ENCODE measurements around the gene ITPR1. TPM values are rescaled to one million over a fixed set of nuclear protein-coding genes. Genes with fewer than 3 reads are reported as not detected.

Gene ITPR1
- total RNA-seq, 4 donors from 2014 or later: 184 to 305 (median 218) TPM

DNA sequence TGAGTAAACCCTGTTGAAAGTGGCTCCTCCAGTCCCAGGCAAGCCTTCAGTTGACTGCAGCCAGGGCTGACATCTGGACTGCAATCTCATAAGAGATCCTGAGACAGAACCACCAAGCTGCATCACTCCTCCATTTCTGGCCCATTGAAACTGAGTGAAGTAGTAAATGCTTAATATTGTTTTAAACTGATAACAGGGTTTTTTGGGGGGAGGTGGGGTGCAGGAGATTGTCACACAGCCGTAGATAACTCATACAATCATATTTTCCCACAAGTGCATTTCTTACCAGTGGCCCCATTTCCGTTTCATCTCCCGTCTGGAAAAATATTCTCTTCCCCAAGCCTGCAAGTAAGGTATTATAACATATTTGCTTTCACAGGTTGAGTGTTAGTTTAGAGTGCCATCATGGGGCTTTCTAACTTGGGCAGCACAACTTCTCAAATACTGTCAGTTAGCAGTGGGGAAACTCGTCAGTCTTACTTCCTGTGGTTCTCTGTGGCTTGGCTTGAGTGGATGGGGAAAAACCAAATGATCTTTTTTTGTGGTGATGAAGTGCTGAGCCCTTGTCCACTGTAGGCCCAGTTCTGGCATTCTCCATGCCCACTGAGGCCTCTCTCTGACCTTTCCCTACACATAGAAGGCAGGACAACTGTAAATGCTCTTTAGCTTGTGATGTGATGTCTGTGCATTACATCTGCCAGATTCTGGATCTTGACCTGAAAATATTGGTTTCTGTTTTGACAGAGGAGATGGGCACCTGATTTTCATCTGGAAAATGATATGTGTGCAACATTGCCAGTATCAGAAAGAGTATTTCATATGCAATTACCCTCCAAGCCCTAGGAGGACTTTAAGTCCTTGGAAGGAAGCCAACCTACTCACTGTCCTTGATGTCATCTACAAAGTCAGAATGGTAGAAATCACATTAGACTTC, 396.0 kb downstream of the ITPR1 start:
- Histone ChIP-seq H3K27me3 (no peaks in the 10 kb centered on the region), H3K4me3 (no peak overlapping the region), H3K36me3 (no peaks in the 10 kb centered on the region), H3K27ac (peak overlapping the region in 2 of 4 donors; percentile 8 to 25), H3K4me1 (peaks cover 0 to 27% (median 0%) of the 10 kb centered on the region in 3 donors), H3K9me3 (no peaks in the 10 kb centered on the region)
- TF ChIP-seq EP300 (IDR thresholded peaks at IDR 0.05) (no peak), CTCF (IDR thresholded peaks at IDR 0.05) (no peak), POLR2AphosphoS5 (IDR thresholded peaks at IDR 0.05) (no peak), POLR2A (IDR thresholded peaks at IDR 0.05) (no peak)
- whole genome bisulfite sequencing, 2 donors (ENCODE audit: low coverage in 1 of 2): 67 to 89% methylated on average over 3 to 4 of the region's 4 CpGs
- ATAC-seq: no peak

DNA sequence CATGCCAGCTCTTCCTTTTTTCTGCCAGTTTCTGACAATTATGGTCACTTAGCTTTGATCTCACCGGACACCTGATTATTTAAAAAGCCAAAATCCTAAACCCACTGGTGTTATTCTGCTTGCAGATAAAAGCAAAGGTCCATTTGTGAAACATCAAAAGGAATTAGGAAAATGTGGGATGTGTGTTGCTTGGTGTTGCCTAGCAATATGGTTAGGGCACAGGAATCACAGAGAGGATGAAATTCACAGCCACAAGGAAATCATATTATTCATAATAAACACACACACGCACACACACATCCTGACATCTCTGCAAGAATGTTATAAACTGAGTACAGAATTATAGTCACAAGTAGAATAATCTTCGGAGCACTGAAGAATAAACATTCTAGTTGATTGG, 396.7 kb downstream of the ITPR1 start:
- H3K27ac ChIP-seq: peak overlapping the region in 2 of 4 donors; percentile 8 to 14
- peaks cover 0 to 20% (median 0%) of the 10 kb centered on the region in 3 donors for H3K4me1 ChIP-seq
- TF ChIP-seq CTCF (IDR thresholded peaks at IDR 0.05) (no peak), POLR2A (IDR thresholded peaks at IDR 0.05) (no peak), POLR2AphosphoS5 (IDR thresholded peaks at IDR 0.05) (no peak), EP300 (IDR thresholded peaks at IDR 0.05) (no peak)
- no peak for ATAC-seq
- 20 to 40% methylated on average over 3 of the region's 3 CpGs for WGBS, 2 donors (ENCODE audit: low coverage in 1 of 2)
- no peak overlapping the region for H3K4me3 ChIP-seq
- no peaks in the 10 kb centered on the region for H3K36me3 ChIP-seq
- H3K9me3 ChIP-seq: no peaks in the 10 kb centered on the region
- no peaks in the 10 kb centered on the region for H3K27me3 ChIP-seq

DNA sequence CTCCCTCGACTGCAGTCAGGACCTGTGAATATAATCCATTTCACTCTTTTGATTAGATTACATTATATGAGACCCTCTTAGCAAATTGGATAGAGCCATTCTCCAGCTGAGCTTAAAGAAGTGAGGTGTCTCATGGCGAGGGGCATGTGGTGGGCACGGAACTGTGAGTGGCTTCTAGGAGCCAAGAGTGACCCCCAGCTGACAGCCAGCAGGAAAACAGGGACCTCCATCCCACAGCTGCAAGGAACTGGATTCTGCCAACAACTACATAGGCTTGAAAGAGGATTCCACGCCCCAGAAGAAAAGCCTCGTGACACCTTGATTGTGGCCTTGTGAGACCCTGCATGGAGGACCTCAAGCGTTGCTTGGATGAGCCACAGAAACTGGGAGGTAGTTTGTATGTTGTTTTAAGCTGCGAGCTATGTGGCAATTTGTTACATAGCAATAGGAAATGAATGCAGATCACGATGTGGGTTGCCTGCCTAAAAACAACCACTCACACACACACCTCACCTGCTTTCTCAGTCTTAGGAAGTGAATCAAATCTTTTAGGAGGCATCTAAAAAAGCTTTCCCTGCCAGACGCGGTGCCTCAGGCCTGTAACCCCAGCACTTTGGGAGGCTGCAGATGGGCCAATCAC, 401.9 kb downstream of the ITPR1 start:
- Histone ChIP-seq H3K27me3 (no peaks in the 10 kb centered on the region), H3K9me3 (no peaks in the 10 kb centered on the region), H3K36me3 (no peaks in the 10 kb centered on the region), H3K27ac (no peak overlapping the region), H3K4me3 (no peak overlapping the region), H3K4me1 (peaks cover 8 to 31% (median 14%) of the 10 kb centered on the region in 3 donors)
- 60 to 88% methylated on average over 2 to 3 of the region's 10 CpGs for WGBS, 2 donors (ENCODE audit: low coverage in 1 of 2)
- no peak for ATAC-seq
- TF ChIP-seq POLR2A (IDR thresholded peaks at IDR 0.05) (no peak), CTCF (IDR thresholded peaks at IDR 0.05) (no peak)

DNA sequence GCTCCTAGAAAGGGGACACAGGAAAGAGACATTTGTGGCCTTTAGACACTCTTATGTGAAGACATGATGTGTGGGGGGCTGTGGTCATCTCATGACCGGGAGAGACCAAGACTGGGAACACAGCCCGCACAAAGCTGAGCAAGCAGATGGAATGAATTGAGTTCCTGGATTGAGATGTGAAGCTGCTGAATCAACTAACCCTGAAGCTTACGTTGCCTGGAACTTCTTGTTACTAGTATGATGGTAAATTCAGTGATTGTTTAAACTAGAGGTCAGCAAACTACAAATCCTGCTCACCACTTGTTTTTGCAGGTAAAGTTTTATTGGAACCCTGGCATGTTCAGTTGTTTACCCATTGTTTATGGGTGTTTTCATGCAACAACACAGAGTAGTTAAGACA, 402.7 kb downstream of the ITPR1 start:
- Histone ChIP-seq H3K27ac (no peak overlapping the region), H3K4me3 (no peak overlapping the region), H3K27me3 (no peaks in the 10 kb centered on the region), H3K9me3 (no peaks in the 10 kb centered on the region), H3K36me3 (no peaks in the 10 kb centered on the region), H3K4me1 (peaks cover 8 to 31% (median 14%) of the 10 kb centered on the region in 3 donors)
- no peak for ATAC-seq
- TF ChIP-seq POLR2A (IDR thresholded peaks at IDR 0.05): no peak
- WGBS, 2 donors (ENCODE audit: low coverage in 1 of 2): 29 to 76% methylated on average over 2 of the region's 3 CpGs

Other genes starting within 250 kb of the ITPR1 start
- 10 to 100 TPM; 24.4 to 43.4 (median 26.8) TPM for gene SETMAR, start 190.0 kb upstream of the ITPR1 start, total RNA-seq
- 10 to 100 TPM; 39.6 to 51.3 (median 47.0) TPM for gene SUMF1, start 26.1 kb upstream of the ITPR1 start, total RNA-seq

Measured in gastroesophageal sphincter (tissue), 4 donors.